HepG2 (cell line): ENCODE results near the gene TTPAL. TPM values are rescaled to one million over a fixed set of nuclear protein-coding genes. Genes with fewer than 3 reads are reported as not detected.
A peak's percentile ranks its signal among the peaks of the same experiment; 100 is the strongest.

ENCODE experiments used
- BCL3 ChIP-seq: sonication (generic); formaldehyde crosslinking; IDR thresholded peaks from 2 replicates; pipeline ENCODE4 v1.5.1; 2020; ENCODE audit warnings: mild to moderate bottlenecking, missing genetic modification reagents, moderate library complexity
- E2F2 ChIP-seq: sonication (generic); formaldehyde crosslinking; IDR thresholded peaks from 2 replicates; pipeline ENCODE4 v1.4.0; 2020; ENCODE audit warnings: missing genetic modification reagents, borderline replicate concordance
- EZH2 ChIP-seq: conservative IDR thresholded peaks from 2 replicates; pipeline ENCODE4 v1.6.1; 2012; ENCODE audit warnings: mild to moderate bottlenecking, low read depth, low read length, moderate library complexity
- FOSL2 ChIP-seq: sonication (generic); formaldehyde crosslinking; IDR thresholded peaks from 2 replicates; pipeline ENCODE4 v1.4.0; 2020; ENCODE audit warnings: missing genetic modification reagents
- IKZF1 ChIP-seq: fragments of 450-650 bp; IDR thresholded peaks from 2 replicates; pipeline ENCODE4 v1.7.1; 2016
- POLR2G ChIP-seq: fragments of 200-400 bp; formaldehyde crosslinking; IDR thresholded peaks from 2 replicates; pipeline ENCODE4 v1.6.1; 2018; ENCODE audit warnings: mild to moderate bottlenecking, low read depth, low read length, moderate library complexity
- SOX13 ChIP-seq, 3 experiments: fragments of 450-650 bp in 1 of 3; sonication (generic) in 1 of 3; formaldehyde crosslinking in 1 of 3; IDR thresholded peaks in 2 of 3; conservative IDR thresholded peaks in 1 of 3; 2 replicates each; pipeline versions ENCODE4 v1.5.0 to v1.6.1; 2016 to 2020; ENCODE audit warnings: antibody characterized with exemption in 1 of 3, mild to moderate bottlenecking in 1 of 3, missing compliant biosample characterization in 1 of 3, missing genetic modification reagents in 1 of 3, moderate library complexity in 1 of 3
- SUZ12 ChIP-seq: fragments of 150-350 bp; IDR thresholded peaks from 2 replicates; pipeline ENCODE4 v1.6.1; 2014; ENCODE audit warnings: low read depth, low read length
- TBP ChIP-seq: sonication (generic); formaldehyde crosslinking; IDR thresholded peaks from 2 replicates; pipeline ENCODE4 v1.5.0; 2020; ENCODE audit warnings: missing genetic modification reagents
- ZXDC ChIP-seq: sonication (generic); formaldehyde crosslinking; IDR thresholded peaks from 2 replicates; pipeline ENCODE4 v1.5.0; 2020; ENCODE audit warnings: mild to moderate bottlenecking, missing genetic modification reagents
- polyA plus RNA-seq, 8 experiments: library from polyadenylated mRNA; depleted of rRNA in 3 of 8; stranded (reverse) in 7 of 8; unstranded in 1 of 8; fragments of >200 nt; fragmentation: Illumina TruSeq in 4 of 8; extraction: Trizol in 4 of 8; gene quantifications; 2 replicates each; pipeline versions ENCODE4 v1.2.1 to v1.2.3, GENCODE V29; 2011 to 2016; ENCODE audit warnings: low read depth in 4 of 8, missing spikeins in 1 of 8, mixed read lengths in 1 of 8; ENCODE audit not compliant: insufficient read depth in 1 of 8
- total RNA-seq, 5 experiments: library from RNA; depleted of rRNA; stranded (reverse); fragments of >200 nt; fragmentation: Illumina TruSeq; extraction: Trizol; gene quantifications; 2 replicates each; pipeline ENCODE4 v1.2.3, GENCODE V29; 2016; ENCODE audit warnings: low read depth in 1 of 5

The TTPAL gene
- total and polyA plus RNA-seq, 2 of the 13 experiments (the other 11 are each of a cell fraction or from before 2014, with no cell fraction given): 4.3 to 18.8 TPM

GRCh38 chr20:44526129-44526528 lies 50.5 kb downstream of the TTPAL start (continued):
- TF ChIP-seq TBP (CRISPR knock-in tag) (no peak), IKZF1 (no peak), SUZ12 (no peak), BCL3 (0 out of 2 replicates have a peak, but pooled peaks have one; percentile 25), ZXDC (CRISPR knock-in tag) (no peak), SOX13 (IDR thresholded peaks at IDR 0.05) (no peak), SOX13 (CRISPR knock-in tag; conservative IDR thresholded peaks at IDR 0.05 in 1 of 2, IDR thresholded peaks at IDR 0.05 in 1 of 2) (peak in 1 of 2 experiments; percentile 16; a peak in 1 of 4 replicates), EZH2 (no peak), FOSL2 (peak; percentile 12; the same call in 1 of the 2 replicates), POLR2G (no peak), E2F2 (CRISPR knock-in tag) (no peak)
